ENCODE data around the gene MRTFB.
"Not testable (repeated sequence)": the region's sequence is repeated elsewhere in the genome, so short reads cannot be mapped to it uniquely, and the experiment has no call there.

Gene MRTFB

GRCh38 chr16:14181371-14182050, 110.4 kb downstream of the MRTFB start:
- no peak for DNase-seq (ENCODE audit: low read depth in 2 of 3, low spot score in 2 of 3)

DNA sequence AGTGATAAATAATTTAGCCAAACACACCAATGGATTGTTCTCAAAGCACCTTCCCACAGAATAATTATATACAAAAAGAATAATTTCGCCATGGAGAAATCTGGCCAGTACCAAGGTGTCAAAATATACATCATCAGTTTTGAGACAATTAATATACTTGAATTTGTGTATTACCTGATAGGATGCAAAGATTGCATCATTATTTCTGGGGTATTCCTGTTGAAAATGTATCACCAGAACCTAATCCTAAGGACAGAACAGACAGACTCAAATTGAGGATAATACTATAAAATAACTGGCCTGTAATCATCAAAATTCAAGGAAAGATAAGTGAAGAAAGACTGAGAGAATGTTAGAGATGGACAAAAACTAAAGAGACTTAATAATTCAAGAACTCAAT, 111.9 kb downstream of the MRTFB start:
- DNase-seq (ENCODE audit: low read depth in 2 of 3, low spot score in 2 of 3): no peak

DNA sequence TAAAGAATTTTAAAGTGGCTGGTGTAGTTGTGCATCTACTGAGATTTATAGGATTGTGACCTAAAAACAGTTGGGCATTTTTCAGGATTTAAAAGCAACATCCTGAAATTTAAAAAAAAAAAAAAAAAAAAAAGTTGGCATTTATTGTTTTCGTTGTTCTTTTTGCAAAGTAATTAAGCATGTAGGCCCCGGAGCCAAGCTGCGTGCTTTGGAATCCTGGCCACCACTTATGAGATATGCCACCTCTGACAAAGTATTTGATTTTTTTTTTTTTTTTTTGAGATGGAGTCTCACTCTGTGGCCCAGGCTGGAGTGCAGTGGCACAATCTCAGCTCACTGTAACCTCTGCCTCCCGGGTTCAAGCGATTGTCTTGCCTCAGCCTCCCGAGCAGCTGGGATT, 112.8 kb downstream of the MRTFB start:
- not testable (repeated sequence) for DNase-seq (ENCODE audit: low read depth in 2 of 3, low spot score in 2 of 3)

GRCh38 chr16:14186007-14186794, 115.1 kb downstream of the MRTFB start:
- DNase-seq (ENCODE audit: low read depth in 2 of 3, low spot score in 2 of 3): no peak

DNA sequence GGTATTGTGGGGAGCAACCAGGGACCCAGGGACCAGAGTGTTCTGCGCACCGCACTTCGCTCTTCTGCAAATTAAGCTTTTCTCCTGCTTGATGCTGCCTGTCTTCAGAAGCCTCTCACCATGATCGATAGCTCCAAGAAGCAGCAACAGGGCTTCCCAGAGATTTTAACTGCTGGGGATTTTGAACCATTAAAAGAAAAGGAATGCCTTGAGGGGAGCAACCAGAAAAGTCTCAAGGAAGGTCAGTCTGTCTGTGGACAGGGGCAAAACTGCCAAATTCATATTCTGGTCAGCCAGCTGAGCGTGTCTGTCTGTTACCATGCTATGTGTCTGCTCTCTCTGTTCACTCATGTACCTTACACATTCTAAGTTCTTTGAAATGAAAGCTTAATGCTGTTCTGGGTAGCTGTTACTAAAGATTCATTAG, 115.7 kb downstream of the MRTFB start:
- DNase-seq (ENCODE audit: low read depth in 2 of 3, low spot score in 2 of 3): no peak

- no peak for DNase-seq (ENCODE audit: low read depth in 2 of 3, low spot score in 2 of 3)
These were observed 116.6 kb downstream of the MRTFB start for GRCh38 chr16:14187517-14188338.

- no peak for DNase-seq (ENCODE audit: low read depth in 2 of 3, low spot score in 2 of 3)
These were observed 122.3 kb downstream of the MRTFB start for GRCh38 chr16:14193316-14193871.

DNA sequence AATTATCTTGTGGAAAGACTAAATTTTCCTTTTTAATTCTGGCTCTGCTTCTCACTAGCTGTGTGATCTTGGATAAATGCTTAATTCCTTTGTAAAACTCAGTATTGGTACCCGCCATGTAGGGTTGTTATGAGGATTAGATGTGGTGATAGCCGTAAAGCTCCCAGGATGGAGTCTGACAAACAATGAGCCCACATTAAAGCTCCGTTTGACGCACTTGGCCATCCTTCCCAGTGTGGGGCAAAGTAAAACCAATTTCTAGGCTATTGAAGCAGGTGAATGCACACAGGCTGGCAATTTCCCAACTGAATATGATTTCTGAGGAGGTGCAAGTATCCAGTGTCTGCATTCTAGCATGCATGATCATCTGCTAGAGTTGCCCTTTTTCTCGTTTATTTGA, 123.6 kb downstream of the MRTFB start:
- DNase-seq (ENCODE audit: low read depth in 2 of 3, low spot score in 2 of 3): no peak

- DNase-seq (ENCODE audit: low read depth in 2 of 3, low spot score in 2 of 3): no peak
These were observed 124.9 kb downstream of the MRTFB start for GRCh38 chr16:14196011-14196410.

DNA sequence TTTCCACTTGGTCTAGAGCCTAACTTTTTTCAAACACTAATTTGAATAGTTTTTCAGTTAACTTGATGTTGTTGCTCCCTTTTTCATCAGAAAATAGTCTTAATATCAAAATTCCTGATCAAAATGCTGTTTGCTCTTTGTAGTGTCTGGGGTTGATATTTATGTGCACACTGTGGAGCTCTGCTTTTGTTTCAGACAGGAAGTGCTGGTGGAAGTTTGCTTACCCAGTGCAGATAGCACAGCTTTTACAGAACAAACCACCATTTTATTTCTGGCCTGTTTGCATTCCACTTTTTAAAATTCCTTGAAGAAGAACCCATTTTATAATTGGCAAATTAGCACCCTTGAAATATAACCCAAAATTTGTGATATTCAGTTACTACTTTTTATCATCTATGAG, 125.4 kb downstream of the MRTFB start:
- DNase-seq (ENCODE audit: low read depth in 2 of 3, low spot score in 2 of 3): no peak

DNA sequence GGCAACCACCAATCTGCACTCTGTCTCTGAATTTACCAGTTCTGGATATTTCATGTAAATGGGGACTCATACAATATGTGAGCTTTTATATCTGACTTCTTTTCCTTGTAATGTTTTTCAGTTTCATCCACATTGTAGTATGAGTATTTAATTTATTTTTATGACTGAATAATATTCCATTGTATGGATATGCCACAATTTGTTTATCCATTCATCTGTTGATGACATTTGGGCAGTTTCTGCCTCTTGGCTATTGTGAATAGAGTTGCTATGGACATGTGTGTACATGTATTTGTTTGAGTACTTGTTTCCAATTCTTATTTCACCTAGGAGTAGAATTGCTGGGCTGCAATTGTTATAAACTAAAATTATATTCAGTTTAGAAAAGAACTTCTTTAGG, 126.9 kb downstream of the MRTFB start:
- DNase-seq (ENCODE audit: low read depth in 2 of 3, low spot score in 2 of 3): no peak

- DNase-seq (ENCODE audit: low read depth in 2 of 3, low spot score in 2 of 3): no peak
These were observed 127.5 kb downstream of the MRTFB start for GRCh38 chr16:14198572-14198971.

- no peak for DNase-seq (ENCODE audit: low read depth in 2 of 3, low spot score in 2 of 3)
These were observed 128.1 kb downstream of the MRTFB start for GRCh38 chr16:14199199-14199598.

GRCh38 chr16:14199624-14200023, 128.5 kb downstream of the MRTFB start:
- no peak for DNase-seq (ENCODE audit: low read depth in 2 of 3, low spot score in 2 of 3)

- no peak for DNase-seq (ENCODE audit: low read depth in 2 of 3, low spot score in 2 of 3)
These were observed 131.0 kb downstream of the MRTFB start for GRCh38 chr16:14202095-14202494.

DNA sequence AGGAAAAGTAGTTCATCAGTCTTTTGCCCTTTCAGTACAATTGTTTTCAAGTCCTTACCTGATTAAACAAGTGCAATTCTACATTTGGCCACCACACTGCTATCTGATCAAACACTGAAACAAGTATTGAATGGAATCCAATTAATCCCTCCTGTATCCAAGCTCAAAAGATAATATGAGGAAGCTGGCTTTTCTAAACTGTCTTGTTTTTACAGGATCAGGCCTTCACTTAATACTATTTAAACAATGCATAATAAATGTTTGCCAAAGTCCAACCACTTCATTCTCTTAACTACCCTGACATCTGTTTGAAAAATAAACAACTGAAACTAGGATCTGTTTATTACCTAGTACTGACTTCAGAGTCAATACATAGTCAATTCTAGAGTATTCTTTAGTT, 131.6 kb downstream of the MRTFB start:
- no peak for DNase-seq (ENCODE audit: low read depth in 2 of 3, low spot score in 2 of 3)

GRCh38 chr16:14203166-14203565, 132.0 kb downstream of the MRTFB start:
- DNase-seq (ENCODE audit: low read depth in 2 of 3, low spot score in 2 of 3): no peak

- DNase-seq (ENCODE audit: low read depth in 2 of 3, low spot score in 2 of 3): no peak
These were observed 134.5 kb downstream of the MRTFB start for GRCh38 chr16:14205666-14206065.

DNA sequence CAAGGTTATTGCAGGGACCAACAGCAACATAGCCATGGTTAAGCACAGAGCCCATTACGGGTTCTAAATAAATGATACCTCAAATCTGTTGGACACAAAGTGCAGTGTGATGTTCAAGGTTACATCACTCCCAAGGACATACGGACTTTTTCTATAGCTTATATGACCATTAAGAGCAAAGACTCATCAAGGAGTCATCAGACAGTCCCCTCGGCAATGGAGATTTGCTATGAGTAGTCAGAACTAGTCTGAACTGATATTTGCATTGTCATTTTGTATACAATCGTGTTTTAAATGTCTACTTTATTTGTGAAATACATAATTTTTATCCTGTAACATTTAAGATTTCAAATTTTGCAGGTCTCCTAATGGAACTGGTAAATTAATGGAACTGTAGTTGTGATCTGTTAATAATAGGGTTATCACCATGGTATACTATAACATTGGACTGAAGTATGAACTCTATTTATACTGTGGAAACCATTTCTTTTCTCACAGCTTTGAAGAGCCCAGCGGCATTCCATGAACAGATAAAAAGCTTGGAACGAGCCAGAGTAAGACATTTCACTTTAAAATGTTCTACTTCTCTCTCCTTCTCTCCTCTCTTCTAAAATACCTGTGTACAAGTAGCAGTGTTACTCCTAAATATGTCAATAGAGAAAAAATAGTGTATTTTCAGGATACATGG, 140.9 kb downstream of the MRTFB start:
- no peak for DNase-seq (ENCODE audit: low read depth in 2 of 3, low spot score in 2 of 3)

DNA sequence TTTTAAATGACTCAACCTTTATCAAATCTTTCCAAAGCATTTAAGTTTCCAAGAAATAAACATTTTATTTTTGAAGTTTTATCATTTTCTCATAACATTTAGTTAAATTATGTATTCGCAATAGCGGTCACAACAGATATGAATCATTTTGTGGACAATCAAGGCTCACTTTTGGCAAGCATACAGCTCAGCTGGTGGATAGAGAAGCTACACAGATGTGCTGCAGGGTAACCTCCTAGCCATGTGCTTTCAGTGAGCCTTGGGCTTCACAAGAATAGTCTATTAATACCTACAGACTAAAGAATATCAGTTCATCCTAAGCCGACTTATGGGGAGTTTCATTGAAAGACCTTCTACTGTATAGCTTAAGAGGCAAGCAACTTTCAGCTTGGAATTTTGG, 144.8 kb downstream of the MRTFB start:
- no peak for DNase-seq (ENCODE audit: low read depth in 2 of 3, low spot score in 2 of 3)

DNA sequence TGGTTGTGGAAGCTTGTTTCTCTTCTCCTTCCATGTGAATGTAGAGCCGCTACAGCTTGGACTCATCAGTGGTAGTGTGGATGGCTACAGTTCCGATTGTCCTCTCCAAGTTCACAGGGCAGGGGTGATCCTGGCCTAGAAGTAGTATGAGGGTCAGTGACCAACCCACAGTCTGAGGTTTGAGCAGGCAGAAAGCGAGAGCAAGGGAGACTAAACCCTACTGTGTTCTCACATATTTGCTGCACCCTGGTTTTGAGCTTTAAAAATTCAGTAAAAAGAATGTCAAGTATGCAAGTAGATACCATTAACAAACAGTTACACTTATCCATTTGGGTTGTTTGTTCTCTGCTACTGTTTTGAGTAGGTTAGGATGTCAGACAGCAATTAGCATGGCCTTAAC, 148.9 kb downstream of the MRTFB start:
- no peak for DNase-seq (ENCODE audit: low read depth in 2 of 3, low spot score in 2 of 3)

Data from activated CD8-positive, alpha-beta memory T cell treated with anti-CD3 and anti-CD28 coated beads for 48 hours (primary cell).